Activated naive CD4-positive, alpha-beta T cell treated with anti-CD3 and anti-CD28 coated beads for 36 hours (primary cell): ENCODE results near the gene KIFC3. TPM values are rescaled to one million over a fixed set of nuclear protein-coding genes. Genes with fewer than 3 reads are reported as not detected.
"Not testable (repeated sequence)": the region's sequence is repeated elsewhere in the genome, so short reads cannot be mapped to it uniquely, and the experiment has no call there.

ENCODE experiments used
- CTCF ChIA-PET: fragments of 350-600 bp; sonication (Branson Sonifier 250); formaldehyde crosslinking; loops from one replicate; lab custom pipeline; 2021; ENCODE audit warnings: antibody characterized with exemption; lab: Charles Lee
- DNase-seq: peaks from one replicate; pipeline ENCODE4 v3.0.0-alpha.2; 2020
- H3K27ac Mint-ChIP-seq: one replicate; pipeline ENCODE4 v1.8.0; 2021; ENCODE audit warnings: mild to moderate bottlenecking, mixed read lengths
- H3K27me3 Mint-ChIP-seq: one replicate; pipeline ENCODE4 v1.8.0; 2021; ENCODE audit warnings: low read depth, mixed read lengths
- H3K36me3 Mint-ChIP-seq: one replicate; pipeline ENCODE4 v1.8.0; 2021; ENCODE audit warnings: low read depth, mixed read lengths
- H3K4me1 Mint-ChIP-seq: one replicate; pipeline ENCODE4 v1.8.0; 2021; ENCODE audit warnings: low read depth, mixed read lengths
- H3K4me3 Mint-ChIP-seq: one replicate; pipeline ENCODE4 v1.8.0; 2021; ENCODE audit warnings: mild to moderate bottlenecking, moderate library complexity, mixed read lengths
- H3K9me3 Mint-ChIP-seq: one replicate; pipeline ENCODE4 v1.8.0; 2021; ENCODE audit warnings: mixed read lengths
- intact Hi-C: fragments of 100-400 bp; cut with micrococcal nuclease; formaldehyde crosslinking; loops from one replicate; pipeline ENCODE4 v1.15.1; 2023
- total RNA-seq, 2 experiments: library from RNA; stranded (reverse); gene quantifications; one replicate each; pipeline ENCODE4 v1.2.3, GENCODE V29; 2021

The KIFC3 gene
- total RNA-seq, 2 experiments from 2014 or later: 0.12 TPM; not detected in 1

DNA sequence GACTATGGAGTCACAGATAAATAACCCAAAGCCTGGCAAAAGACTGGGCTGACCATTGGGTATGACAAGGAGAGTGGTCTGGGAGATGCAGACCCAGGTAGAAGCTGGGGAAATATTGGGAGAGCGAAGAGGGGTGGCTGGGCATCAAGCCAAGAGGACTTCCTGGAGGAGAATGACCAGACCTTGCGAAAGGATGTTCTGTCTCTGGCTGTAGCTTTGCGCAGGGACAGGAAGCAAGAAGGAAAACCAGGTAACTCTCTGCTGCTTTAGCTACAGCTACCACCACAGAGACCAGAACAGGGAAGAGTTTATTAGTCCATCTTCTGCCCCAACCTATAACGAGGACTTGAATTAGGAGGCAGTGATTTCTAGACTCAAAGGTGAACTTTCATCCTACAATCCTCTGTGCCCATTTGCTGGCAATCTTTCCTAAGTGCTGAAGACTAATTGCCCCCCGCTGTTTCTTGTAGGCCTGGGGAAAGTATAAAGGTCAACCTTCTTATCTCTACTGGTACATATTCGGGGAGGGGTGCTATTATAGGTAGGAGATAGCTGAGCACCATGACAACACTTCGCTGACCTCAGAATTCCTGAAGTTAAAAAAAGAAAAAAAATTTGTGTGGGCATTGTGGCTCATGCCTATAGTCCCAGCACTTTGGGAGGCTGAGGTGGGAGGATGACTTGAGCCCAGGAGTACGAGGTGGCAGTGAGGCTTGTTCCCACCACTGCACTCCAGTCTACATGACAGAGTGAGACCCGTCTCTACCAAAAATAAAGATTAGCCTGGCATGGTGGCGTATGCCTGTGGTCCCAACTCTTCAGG, 19.1 kb upstream of the KIFC3 start:
- CTCF ChIA-PET: no interaction called here
- no peak overlapping the region for H3K27ac Mint-ChIP-seq

DNA sequence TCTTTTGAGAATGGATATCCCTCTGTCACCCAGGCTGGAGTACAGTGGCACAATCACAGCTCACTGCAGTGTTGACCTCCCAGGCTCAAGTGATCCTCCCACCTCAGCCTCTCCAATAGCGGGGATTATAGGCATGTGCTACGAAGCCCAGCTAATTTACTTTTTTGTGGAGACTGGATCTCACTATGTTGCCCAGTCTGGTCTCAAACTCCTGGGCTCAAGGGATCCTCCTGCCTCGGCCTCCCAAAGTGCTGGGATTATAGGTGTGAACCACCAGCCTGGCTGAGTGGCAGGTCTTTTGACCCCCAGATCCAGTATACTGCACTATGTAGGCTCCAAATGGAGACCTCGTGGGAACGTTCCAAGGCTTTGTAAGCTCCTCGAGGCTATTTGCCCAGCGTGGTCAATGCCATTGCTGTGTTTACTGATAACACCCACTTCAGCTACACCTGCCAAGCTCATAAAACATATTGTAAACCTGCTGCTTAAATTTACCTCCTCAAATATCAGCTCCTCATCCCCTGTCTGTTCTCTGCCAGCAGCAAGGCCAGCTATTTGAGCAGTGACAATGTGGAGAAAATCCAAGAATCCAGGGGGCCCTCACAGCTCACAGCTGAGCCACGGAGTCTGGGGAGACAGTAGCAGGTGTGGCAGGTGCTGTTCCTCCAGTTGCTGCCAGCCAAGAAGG, 16.2 kb upstream of the KIFC3 start:
- H3K36me3 Mint-ChIP-seq: no peaks in the 10 kb centered on the region
- peaks cover 9% of the 10 kb centered on the region for H3K4me1 Mint-ChIP-seq
- no peak overlapping the region for H3K4me3 Mint-ChIP-seq
- H3K27ac Mint-ChIP-seq: no peak overlapping the region
- no peaks in the 10 kb centered on the region for H3K9me3 Mint-ChIP-seq
- intact Hi-C loops: loop anchor here (5.0 kb wide), 1 partner anchor 309 kb away; the partner anchor contains the start of gene CFAP20
- H3K27me3 Mint-ChIP-seq: no peaks in the 10 kb centered on the region
- no peak for DNase-seq
- CTCF ChIA-PET: no interaction called here

More for the DNA sequence above, 19.1 kb upstream of the KIFC3 start:
- intact Hi-C loops: no loop called here
- Mint-ChIP-seq H3K27me3 (no peaks in the 10 kb centered on the region), H3K4me1 (peaks cover 3% of the 10 kb centered on the region), H3K36me3 (no peaks in the 10 kb centered on the region), H3K9me3 (no peaks in the 10 kb centered on the region), H3K4me3 (no peak overlapping the region)
- no peak for DNase-seq

GRCh38 chr16:57817680-57818079, 15.4 kb upstream of the KIFC3 start:
- H3K9me3 Mint-ChIP-seq: no peaks in the 10 kb centered on the region
- no peak for DNase-seq
- no peaks in the 10 kb centered on the region for H3K36me3 Mint-ChIP-seq
- H3K4me1 Mint-ChIP-seq: peaks cover 9% of the 10 kb centered on the region
- CTCF ChIA-PET: no interaction called here
- H3K27me3 Mint-ChIP-seq: no peaks in the 10 kb centered on the region
- intact Hi-C loops: loop anchor here (5.0 kb wide), 1 partner anchor 310 kb away; the partner anchor contains the start of gene CFAP20
- no peak overlapping the region for H3K27ac Mint-ChIP-seq
- no peak overlapping the region for H3K4me3 Mint-ChIP-seq

DNA sequence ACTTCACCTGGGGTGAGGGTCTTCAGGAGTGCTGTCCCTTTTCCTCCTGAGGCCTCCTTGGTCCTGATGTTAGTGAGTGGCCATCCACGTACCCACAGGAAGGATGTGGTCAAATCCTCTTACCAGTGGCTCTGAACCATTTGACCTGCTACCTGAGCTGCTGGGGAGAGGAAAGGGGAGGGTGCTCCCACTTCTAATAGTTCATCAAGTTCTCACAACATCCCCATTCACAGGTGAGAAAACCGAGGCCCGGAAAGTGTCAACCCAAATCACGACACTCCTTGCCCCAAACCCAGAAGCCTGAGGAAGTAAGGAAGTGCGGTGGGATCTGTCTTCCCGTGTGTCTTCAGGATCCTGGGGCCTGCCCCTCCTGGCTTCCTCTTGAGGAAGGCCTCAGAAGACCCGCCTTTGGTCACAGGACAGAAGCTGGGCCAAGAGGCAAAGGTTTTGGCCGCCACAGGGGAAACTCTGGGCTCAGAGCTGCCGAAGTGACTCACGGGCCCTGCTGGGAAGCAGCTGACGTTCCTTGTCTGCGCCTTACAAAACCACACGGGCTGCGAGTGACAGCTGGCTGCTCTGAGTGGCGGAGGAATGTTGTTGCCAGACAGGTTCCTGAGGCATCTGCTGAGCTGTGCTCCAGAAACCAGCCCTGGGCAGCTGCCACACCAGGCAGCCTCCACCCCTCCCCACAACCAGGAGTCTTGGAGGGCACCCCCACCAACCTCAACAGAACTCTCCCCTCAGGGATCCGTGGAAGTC, 13.9 kb upstream of the KIFC3 start:
- intact Hi-C loops: loop anchor here (5.0 kb wide), 1 partner anchor 311 kb away; the partner anchor contains the start of gene CFAP20
- H3K27me3 Mint-ChIP-seq: peaks cover 2% of the 10 kb centered on the region
- H3K4me1 Mint-ChIP-seq: peaks cover 9% of the 10 kb centered on the region
- no peak overlapping the region for H3K4me3 Mint-ChIP-seq
- no peaks in the 10 kb centered on the region for H3K9me3 Mint-ChIP-seq
- DNase-seq: peak; percentile 74
- H3K27ac Mint-ChIP-seq: no peak overlapping the region
- CTCF ChIA-PET: no interaction called here
- no peaks in the 10 kb centered on the region for H3K36me3 Mint-ChIP-seq

DNA sequence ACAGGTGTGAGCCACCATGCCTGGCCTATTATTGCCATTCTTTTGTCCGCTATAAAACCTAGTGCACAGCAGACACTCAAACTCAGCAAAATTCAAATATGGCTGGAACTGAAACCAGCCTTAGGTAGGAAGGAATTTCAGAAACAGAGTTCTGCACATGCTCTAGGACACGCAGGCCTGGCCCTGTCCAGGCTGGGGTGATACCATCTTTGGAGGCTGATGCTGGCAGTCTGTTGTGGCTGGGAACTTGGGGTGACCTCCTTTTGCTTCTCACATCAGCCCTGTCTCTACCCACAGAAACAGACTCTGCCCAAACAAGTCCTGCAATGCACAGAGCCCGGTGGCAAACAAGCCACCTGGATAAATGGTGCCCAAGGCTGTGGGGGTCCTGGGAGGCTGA, 12.6 kb upstream of the KIFC3 start:
- Mint-ChIP-seq H3K4me1 (peaks cover 18% of the 10 kb centered on the region), H3K9me3 (no peaks in the 10 kb centered on the region), H3K36me3 (no peaks in the 10 kb centered on the region), H3K27me3 (peaks cover 13% of the 10 kb centered on the region), H3K4me3 (no peak overlapping the region), H3K27ac (no peak overlapping the region)
- CTCF ChIA-PET: no interaction called here
- intact Hi-C loops: loop anchor here (5.0 kb wide), 1 partner anchor 312 kb away; the partner anchor contains the start of gene CFAP20
- DNase-seq: no peak

DNA sequence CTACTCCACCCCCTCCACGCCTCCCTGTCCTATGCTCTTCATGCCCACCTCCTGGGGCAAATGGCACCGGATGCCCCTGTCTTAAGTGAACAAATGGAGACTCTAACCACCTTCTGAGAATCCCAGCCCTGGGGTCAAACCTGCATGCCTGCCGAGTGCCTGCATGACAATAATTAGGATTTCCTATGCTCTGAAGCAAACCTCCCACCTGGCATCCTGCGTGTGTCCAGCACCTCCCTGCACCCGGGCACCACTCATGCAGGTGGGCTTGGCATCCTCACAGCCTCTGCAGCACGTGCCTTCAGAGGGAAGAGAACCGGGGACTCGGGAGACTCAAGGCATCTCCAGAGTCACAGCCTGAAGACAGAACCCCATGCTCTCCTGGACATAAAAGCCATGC, 11.2 kb upstream of the KIFC3 start:
- H3K27ac Mint-ChIP-seq: no peak overlapping the region
- H3K9me3 Mint-ChIP-seq: no peaks in the 10 kb centered on the region
- peaks cover 21% of the 10 kb centered on the region for H3K27me3 Mint-ChIP-seq
- no peak overlapping the region for H3K4me3 Mint-ChIP-seq
- intact Hi-C loops: no loop called here
- H3K36me3 Mint-ChIP-seq: no peaks in the 10 kb centered on the region
- peaks cover 23% of the 10 kb centered on the region for H3K4me1 Mint-ChIP-seq
- no peak for DNase-seq
- CTCF ChIA-PET: no interaction called here

GRCh38 chr16:57811340-57811739, 9.0 kb upstream of the KIFC3 start:
- peaks cover 27% of the 10 kb centered on the region for H3K4me1 Mint-ChIP-seq
- H3K36me3 Mint-ChIP-seq, DNase-seq, H3K4me3 Mint-ChIP-seq, H3K27ac Mint-ChIP-seq, H3K9me3 Mint-ChIP-seq: not testable (repeated sequence)
- intact Hi-C loops: loop anchor here (2.0 kb wide), 1 partner anchor 59 kb away; no protein-coding TSS in a partner anchor
- CTCF ChIA-PET: interaction anchor here (0.6 kb wide), 1 partner anchor 53 kb away, joined by 5 read pairs; no protein-coding TSS in a partner anchor
- H3K27me3 Mint-ChIP-seq: peaks cover 34% of the 10 kb centered on the region

- Mint-ChIP-seq H3K27me3 (peaks cover 40% of the 10 kb centered on the region), H3K36me3 (no peaks in the 10 kb centered on the region), H3K4me1 (peaks cover 21% of the 10 kb centered on the region), H3K9me3 (no peaks in the 10 kb centered on the region), H3K4me3 (no peak overlapping the region), H3K27ac (no peak overlapping the region)
- intact Hi-C loops: loop anchor here (2.0 kb wide), 1 partner anchor 60 kb away; no protein-coding TSS in a partner anchor
- DNase-seq: peak; percentile 82
- CTCF ChIA-PET: interaction anchor here (0.6 kb wide), 1 partner anchor 54 kb away, joined by 5 read pairs; no protein-coding TSS in a partner anchor
Observed at GRCh38 chr16:57810197-57811031, 8.1 kb upstream of the KIFC3 start.

GRCh38 chr16:57809276-57810196, 7.2 kb upstream of the KIFC3 start:
- intact Hi-C loops: loop anchor here (2.0 kb wide), 2 partner anchors 61 to 75 kb away; partner anchors contain the start of gene KATNB1
- no peak overlapping the region for H3K4me3 Mint-ChIP-seq
- no peaks in the 10 kb centered on the region for H3K9me3 Mint-ChIP-seq
- H3K27ac Mint-ChIP-seq: no peak overlapping the region
- H3K4me1 Mint-ChIP-seq: peaks cover 21% of the 10 kb centered on the region
- H3K27me3 Mint-ChIP-seq: peaks cover 40% of the 10 kb centered on the region
- CTCF ChIA-PET: interaction anchor here (0.8 kb wide), 1 partner anchor 195 kb away, joined by 3 read pairs; no protein-coding TSS in a partner anchor
- H3K36me3 Mint-ChIP-seq: no peaks in the 10 kb centered on the region
- DNase-seq: no peak

DNA sequence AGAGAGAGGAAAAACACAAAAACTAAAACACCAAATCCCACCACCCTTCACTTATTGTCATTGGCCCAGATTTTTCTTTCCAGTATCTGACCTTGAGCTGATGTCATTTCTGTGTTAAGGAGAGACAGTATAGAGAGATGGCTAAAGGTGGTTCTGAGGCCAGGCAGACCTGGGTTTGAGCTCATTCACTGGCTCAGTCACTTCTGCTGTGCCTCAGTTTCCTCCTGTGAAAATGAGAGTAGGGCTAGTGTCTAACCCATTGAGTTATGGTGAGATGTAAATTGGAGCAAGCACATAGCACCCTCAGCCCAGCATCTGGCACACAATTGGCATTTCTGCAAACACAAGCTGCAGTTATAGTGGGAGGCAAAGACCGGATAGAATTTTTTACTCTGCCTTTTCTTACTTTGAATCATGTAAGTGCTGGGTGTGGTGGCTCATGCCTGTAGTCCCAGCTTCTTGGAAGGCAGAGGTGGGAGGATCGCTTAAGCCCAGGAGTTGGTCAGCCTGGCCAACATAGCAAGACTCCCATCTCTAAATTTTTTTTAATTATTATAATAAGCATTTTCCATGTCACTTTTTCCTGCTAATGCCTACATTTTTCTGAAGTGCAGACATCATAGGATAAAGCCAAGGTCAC, 6.4 kb upstream of the KIFC3 start:
- CTCF ChIA-PET: interaction anchor here (0.7 to 0.8 kb wide), 2 partner anchors 138 to 196 kb away, joined by 3 to 6 read pairs; no protein-coding TSS in a partner anchor
- Mint-ChIP-seq H3K4me1 (peaks cover 21% of the 10 kb centered on the region), H3K9me3 (no peaks in the 10 kb centered on the region), H3K36me3 (no peaks in the 10 kb centered on the region), H3K27me3 (peaks cover 40% of the 10 kb centered on the region), H3K4me3 (no peak overlapping the region), H3K27ac (no peak overlapping the region)
- intact Hi-C loops: loop anchor here (2.0 kb wide), 1 partner anchor 74 kb away; the partner anchor contains the start of gene KATNB1
- no peak for DNase-seq
